Measurements from ENCODE around the gene F10.

F10 gene

GRCh38 chr13:113124211-113124970 is 1.8 kb downstream of the F10 start:
- Histone ChIP-seq H3K4me3 (ENCODE audit: insufficient read depth, low read length, poor library complexity, severe bottlenecking) (no peak overlapping the region), H3K4me2 (ENCODE audit: low read depth, low read length, poor library complexity, severe bottlenecking) (no peak overlapping the region), H3K36me3 (ENCODE audit: low read length) (no peaks in the 10 kb centered on the region), H3F3A (ENCODE audit: insufficient read depth) (no peaks in the 10 kb centered on the region), H3K9me2 (replicated peaks; ENCODE audit: insufficient read depth, low read length) (no peaks in the 10 kb centered on the region), H3K9ac (ENCODE audit: low read length) (no peak overlapping the region), H2AFZ (ENCODE audit: low read depth, low read length, severe bottlenecking) (no peak overlapping the region), H3K27me3 (ENCODE audit: low read length) (no peaks in the 10 kb centered on the region), H4K20me1 (ENCODE audit: low read depth, low read length) (no peaks in the 10 kb centered on the region), H3K79me2 (ENCODE audit: insufficient read depth, low read length) (no peaks in the 10 kb centered on the region), H3K9me3 (ENCODE audit: insufficient read depth, low read length) (no peaks in the 10 kb centered on the region), H3K27ac (ENCODE audit: low read depth, low read length) (no peak overlapping the region)
- TF ChIP-seq CTCF (IDR thresholded peaks at IDR 0.05; ENCODE audit: insufficient read depth, low read length, poor library complexity, severe bottlenecking) (no peak), EZH2phosphoT487 (conservative IDR thresholded peaks at IDR 0.05; ENCODE audit: low read length) (no peak)

DNA sequence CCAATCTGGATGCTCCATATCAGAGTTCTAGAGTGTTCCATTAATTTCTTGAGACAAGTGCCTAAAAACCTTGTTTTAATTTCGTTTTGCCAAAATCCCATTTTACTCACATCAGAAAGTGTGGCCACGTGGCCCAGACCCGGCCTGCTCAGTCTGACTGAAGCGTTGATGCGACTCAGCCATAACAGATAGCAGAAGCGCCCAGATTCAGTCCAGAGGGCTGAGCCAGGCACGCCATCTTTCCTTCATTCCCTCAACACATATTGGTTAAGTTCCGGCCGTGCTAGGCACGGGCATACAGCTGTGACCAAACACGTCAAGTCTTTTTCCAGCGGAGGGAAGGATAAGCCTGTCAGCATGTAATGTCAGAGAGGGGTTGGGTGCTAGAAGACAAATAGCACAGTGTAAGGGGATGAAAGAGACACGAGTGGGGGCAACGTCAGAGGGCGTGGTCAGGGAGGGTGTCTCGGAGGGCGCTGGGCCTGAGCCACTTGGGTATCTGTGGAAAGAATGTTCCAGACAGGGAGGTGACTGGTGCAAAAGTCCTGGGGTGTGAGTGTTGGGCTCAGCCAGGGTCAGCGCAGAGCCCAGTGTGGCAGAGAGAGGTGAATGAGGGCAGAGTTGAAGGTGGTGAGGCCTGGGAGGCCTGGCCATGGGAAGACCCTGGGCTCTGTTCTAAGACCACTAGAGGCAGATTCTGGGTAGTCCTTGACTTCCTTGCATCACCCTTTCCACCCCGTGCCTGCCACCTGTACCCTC is 3.1 kb downstream of the F10 start:
- Histone ChIP-seq H3K27me3 (ENCODE audit: low read length) (no peaks in the 10 kb centered on the region), H3F3A (ENCODE audit: insufficient read depth) (no peaks in the 10 kb centered on the region), H3K4me3 (ENCODE audit: insufficient read depth, low read length, poor library complexity, severe bottlenecking) (no peak overlapping the region), H3K9me2 (replicated peaks; ENCODE audit: insufficient read depth, low read length) (no peaks in the 10 kb centered on the region), H3K9ac (ENCODE audit: low read length) (no peak overlapping the region), H3K9me3 (ENCODE audit: insufficient read depth, low read length) (no peaks in the 10 kb centered on the region), H3K4me2 (ENCODE audit: low read depth, low read length, poor library complexity, severe bottlenecking) (no peak overlapping the region), H2AFZ (ENCODE audit: low read depth, low read length, severe bottlenecking) (no peak overlapping the region), H3K36me3 (ENCODE audit: low read length) (no peaks in the 10 kb centered on the region), H4K20me1 (ENCODE audit: low read depth, low read length) (no peaks in the 10 kb centered on the region), H3K79me2 (ENCODE audit: insufficient read depth, low read length) (no peaks in the 10 kb centered on the region), H3K27ac (ENCODE audit: low read depth, low read length) (no peak overlapping the region)
- TF ChIP-seq CTCF (IDR thresholded peaks at IDR 0.05; ENCODE audit: insufficient read depth, low read length, poor library complexity, severe bottlenecking): no peak

GRCh38 chr13:113126265-113127150 is 3.9 kb downstream of the F10 start:
- no peaks in the 10 kb centered on the region for H3K9me3 ChIP-seq (ENCODE audit: insufficient read depth, low read length)
- TF ChIP-seq CTCF (IDR thresholded peaks at IDR 0.05; ENCODE audit: insufficient read depth, low read length, poor library complexity, severe bottlenecking) (no peak), EZH2phosphoT487 (conservative IDR thresholded peaks at IDR 0.05; ENCODE audit: low read length) (no peak)
- no peak overlapping the region for H2AFZ ChIP-seq (ENCODE audit: low read depth, low read length, severe bottlenecking)
- H3K27ac ChIP-seq (ENCODE audit: low read depth, low read length): no peak overlapping the region
- H3K4me3 ChIP-seq (ENCODE audit: insufficient read depth, low read length, poor library complexity, severe bottlenecking): no peak overlapping the region
- no peaks in the 10 kb centered on the region for H3K79me2 ChIP-seq (ENCODE audit: insufficient read depth, low read length)
- no peaks in the 10 kb centered on the region for H4K20me1 ChIP-seq (ENCODE audit: low read depth, low read length)
- no peaks in the 10 kb centered on the region for H3K9me2 ChIP-seq (replicated peaks; ENCODE audit: insufficient read depth, low read length)
- H3K27me3 ChIP-seq (ENCODE audit: low read length): no peaks in the 10 kb centered on the region
- H3K36me3 ChIP-seq (ENCODE audit: low read length): no peaks in the 10 kb centered on the region
- no peak overlapping the region for H3K4me2 ChIP-seq (ENCODE audit: low read depth, low read length, poor library complexity, severe bottlenecking)
- no peaks in the 10 kb centered on the region for H3F3A ChIP-seq (ENCODE audit: insufficient read depth)
- H3K9ac ChIP-seq (ENCODE audit: low read length): no peak overlapping the region
